NCI-H748 treated with DMSO at 0.1 percent for 48 hours (cell line): ENCODE data around the gene METTL26.

Experiments used
- DNase-seq: peaks from one replicate; lab custom pipeline; 2025; lab: John Stamatoyannopoulos, UW

The METTL26 gene

GRCh38 chr16:658679-659571, 22.8 kb upstream of the METTL26 start:
- no peak for DNase-seq

DNA sequence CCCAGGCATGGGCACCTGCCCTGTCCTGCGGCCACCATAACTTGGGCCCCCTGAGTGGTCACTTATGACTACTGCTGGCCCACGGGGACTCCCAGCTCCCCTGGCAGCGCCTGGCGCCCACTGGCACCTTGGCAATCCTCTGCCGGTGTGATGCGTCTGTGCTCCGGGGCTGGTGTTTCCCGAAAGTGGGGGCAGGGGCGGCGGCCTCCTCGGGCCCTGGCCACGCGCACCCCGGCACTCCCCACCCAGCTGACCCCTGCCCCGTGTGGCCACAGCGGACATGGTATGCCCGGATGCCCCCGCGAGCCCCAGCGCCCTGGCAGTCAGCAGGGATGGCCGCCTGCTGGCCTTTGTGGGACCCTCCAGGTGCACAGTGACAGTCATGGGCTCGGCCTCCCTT, 21.4 kb upstream of the METTL26 start:
- no peak for DNase-seq

DNA sequence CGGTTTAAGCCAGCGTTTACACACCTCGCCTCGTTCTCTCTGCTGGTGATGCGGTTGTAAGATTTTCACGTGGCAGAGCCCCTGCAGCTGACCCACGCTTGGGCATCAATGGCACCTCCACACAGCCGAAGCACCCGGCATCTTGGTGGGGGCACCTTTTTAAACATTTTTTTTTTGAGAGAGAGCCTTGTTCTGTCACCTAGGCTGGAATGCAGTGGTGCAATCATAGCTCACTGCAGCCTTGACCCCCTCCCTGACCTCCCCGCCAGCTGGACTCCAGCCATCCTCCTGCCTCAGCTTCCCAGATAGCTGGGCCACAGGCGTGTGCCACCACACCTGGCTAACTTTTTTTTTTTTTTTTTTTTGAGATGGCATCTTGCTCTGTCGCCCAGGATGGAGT, 17.9 kb upstream of the METTL26 start:
- no peak for DNase-seq

DNA sequence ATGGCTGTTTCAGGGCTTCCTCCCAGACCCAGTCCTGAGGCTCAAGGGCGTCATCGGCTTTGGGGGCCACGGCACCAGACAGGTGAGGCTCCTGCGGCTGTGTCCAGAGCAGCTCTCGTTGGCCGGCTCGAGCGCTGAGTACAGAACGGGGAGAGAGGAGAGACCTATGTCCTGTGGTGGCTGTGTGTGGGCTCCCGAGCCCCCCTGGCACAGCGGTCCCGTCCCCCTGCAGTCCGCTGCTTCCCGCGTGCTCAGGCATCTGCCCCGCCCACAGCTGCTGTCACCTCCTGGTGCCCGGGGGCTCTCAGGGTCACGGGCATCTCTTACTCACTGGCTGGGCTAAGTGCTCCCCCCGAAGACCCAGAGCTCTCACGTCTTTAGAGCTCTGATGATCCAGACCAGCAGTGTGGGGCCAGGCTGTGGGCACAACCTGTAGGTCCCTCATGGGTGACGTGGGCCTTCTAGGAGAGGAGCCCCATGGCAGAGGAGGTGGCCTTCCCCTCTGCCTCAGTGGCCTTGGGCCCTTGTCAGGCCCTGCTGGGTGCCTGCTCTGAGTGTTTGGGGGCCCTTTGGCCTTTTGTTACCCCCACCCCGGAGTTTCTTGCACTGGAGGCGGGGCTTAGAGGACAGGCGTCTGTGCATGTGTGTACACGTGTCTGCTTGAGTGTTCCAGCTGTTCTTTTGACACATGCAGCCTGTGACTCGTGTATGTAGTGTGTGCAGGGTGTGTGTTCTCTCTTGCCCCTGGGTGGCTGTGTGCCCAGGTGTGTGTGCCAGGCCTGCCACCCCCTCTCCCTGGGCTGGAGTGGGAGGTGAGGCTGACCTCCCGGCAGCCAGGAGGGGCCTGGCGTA, 16.6 kb upstream of the METTL26 start:
- DNase-seq: no peak

DNA sequence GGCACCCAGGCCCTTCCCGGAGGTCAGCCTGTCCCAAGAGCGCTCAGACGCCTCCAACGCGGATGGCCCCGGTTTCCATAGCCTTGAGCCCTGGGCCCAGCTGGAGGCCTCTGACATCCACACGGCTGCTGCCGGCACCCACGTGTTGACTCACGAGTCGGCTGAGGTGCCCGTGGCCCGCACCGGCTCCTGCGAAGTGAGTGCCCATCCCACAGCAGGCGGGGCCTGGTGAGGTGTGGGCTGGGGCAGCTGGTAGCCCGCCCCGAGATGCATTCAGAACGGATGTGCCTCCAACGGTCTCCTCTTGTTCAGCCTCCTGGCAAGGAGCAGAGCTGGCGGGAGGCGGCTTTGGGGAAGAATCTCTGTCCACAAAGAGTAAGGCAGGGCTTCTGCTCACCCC, 15.7 kb upstream of the METTL26 start:
- no peak for DNase-seq

- no peak for DNase-seq
Observed at GRCh38 chr16:649631-650030, 13.5 kb upstream of the METTL26 start.

- peak; percentile 39 for DNase-seq
Observed at GRCh38 chr16:648781-649589, 12.9 kb upstream of the METTL26 start, which contains the start of gene WDR90. Gene WDR90 (plus strand): TSS chr16:649365. CDS start chr16:649417, 52 bp downstream.

DNA sequence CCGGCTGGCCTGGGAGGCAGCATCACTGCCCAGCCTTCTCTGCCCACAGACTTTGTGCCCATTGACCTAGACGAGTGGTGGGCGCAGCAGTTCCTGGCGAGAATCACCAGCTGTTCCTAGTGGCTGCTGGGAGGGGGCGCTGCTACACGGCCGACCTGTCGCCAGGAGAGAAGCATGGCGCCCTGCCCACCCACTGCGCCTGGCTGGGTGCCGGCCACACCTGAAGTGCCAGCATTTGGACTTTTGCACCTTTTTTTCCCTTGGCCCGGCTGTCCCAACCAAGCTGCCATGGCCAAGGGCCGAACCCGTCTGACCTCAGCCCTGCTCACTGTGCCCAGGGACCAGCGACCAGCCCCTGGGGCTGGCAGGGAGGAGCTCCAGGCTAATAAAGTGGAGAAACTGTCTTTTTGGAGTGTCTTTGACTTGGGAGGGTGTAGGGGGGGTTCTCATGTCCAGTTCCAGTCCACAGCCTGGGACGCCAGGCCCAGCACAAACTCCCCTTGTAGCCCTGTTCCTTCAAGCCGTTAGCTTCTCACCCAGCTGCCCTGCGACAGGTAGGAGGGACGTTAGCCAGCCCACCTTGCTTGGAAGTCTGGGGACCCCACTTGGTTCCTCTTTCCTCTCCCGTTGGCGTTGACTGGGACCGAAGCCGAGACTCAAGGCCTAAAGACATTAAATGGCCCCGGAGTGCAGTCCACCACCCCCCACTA, 12.1 kb upstream of the METTL26 start:
- no peak for DNase-seq

DNA sequence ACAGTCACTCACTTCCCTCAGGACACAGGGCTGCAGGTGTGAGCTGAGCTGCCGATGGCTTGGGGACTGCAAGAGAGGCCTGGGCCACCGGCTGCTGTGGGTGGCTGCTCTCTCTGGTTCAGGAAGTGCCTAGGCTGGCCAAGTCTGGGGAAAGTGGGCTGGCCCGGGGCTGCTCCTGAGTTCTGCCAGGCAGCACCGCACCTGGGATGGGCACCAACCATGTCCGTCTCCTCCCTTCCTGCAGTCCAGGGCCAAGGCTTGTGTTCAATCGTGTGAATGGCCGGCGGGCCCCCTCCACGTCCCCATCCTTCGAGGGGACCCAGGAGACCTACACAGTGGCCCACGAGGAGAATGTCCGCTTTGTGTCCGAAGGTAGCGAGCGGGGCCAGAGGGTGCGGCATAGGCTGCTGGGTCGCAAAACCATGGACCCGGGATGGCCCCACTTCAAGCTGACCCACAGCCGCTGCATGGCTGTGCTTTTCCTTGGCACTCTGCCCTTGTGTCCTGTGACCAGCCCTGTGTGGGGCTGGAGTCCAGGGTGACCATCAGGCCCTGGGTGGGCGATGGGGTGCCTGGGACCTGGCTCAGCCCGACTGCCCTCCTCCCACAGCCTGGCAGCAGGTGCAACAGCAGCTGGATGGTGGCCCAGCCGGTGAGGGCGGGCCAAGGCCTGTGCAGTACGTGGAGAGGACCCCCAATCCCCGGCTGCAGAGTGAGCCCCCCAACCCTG, 11.2 kb upstream of the METTL26 start:
- DNase-seq: no peak

DNA sequence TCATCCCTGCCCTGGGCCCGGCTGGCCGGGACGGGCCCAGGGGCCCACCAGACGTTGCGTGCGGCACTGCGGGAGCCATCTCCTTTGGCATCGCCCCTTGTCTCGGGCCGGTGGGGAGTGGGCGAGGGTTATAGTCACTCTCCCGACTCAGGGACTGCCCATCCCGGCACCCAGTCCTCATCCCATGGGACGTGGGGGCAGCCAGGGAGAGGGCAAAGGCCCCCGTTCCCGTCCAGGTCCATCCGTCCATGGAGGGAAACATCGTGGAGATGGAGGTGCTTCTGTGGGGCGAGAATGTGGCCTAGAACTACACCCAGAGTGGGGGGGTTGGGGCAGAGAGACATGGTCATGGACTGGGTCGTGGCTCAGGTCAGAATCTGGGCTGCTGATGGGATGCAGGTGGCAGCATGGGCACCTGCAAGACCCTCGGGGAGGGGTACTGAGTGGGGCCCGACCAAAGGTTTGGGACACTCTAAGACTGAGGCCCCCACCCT, 10.6 kb upstream of the METTL26 start:
- no peak for DNase-seq

DNA sequence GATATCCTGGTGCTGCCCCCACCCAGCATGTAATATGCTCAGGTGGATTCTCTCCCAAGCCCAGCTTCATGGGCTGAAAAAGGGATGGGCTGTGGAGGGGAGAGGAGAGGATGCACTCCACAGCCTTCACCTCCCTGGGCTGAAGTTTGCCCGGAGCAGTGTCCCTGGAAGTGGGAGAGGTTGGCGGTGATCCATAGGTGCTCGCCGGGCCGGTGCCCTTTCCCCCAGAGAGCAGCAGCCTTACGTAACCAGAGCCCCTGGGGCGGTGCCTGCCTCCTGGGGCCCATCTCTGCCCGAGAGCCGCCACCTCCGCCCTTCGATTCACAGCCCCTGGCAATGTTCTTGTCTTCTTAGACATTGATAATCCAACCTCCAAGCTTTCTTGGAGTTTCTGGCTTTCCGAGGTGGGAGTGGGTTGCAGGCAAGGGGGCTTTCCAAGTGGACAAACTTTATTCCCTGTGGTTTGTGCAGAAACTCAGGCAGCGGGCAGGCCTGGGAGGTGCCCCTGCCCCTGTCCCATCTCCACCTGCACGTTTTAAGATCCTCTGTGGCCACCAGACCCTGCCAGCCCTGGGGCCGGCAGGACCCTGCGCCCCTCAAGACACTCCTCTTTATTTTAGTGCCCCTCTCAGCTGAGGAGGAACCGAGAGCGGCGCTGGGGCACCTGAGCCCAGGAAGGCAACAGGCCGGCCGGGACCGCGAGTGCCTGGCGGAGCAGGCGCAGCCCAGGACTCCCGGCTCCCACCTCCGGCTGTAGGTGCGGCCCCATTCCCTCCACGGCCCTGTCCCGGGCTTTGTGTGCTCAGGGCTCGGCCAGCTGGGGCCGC, 10.0 kb upstream of the METTL26 start:
- no peak for DNase-seq

- DNase-seq: no peak
Observed at GRCh38 chr16:644556-644955, 8.5 kb upstream of the METTL26 start.

DNA sequence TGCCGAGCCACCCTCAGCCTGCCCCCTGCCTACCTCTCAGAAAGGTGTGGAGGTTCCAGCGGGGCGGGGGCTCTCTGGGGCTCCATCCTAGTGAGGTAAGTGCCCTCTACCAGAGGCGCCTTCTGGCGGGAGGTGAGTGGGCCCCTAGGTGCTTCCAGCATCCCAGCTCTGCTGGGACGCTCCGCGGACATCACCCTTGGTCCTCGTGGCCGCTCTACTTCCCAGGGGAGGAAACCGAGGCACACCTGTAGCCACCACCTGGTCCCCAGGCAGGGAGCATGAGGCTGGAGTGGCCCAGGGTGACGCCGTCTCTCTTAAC, 6.9 kb upstream of the METTL26 start:
- DNase-seq: no peak

DNA sequence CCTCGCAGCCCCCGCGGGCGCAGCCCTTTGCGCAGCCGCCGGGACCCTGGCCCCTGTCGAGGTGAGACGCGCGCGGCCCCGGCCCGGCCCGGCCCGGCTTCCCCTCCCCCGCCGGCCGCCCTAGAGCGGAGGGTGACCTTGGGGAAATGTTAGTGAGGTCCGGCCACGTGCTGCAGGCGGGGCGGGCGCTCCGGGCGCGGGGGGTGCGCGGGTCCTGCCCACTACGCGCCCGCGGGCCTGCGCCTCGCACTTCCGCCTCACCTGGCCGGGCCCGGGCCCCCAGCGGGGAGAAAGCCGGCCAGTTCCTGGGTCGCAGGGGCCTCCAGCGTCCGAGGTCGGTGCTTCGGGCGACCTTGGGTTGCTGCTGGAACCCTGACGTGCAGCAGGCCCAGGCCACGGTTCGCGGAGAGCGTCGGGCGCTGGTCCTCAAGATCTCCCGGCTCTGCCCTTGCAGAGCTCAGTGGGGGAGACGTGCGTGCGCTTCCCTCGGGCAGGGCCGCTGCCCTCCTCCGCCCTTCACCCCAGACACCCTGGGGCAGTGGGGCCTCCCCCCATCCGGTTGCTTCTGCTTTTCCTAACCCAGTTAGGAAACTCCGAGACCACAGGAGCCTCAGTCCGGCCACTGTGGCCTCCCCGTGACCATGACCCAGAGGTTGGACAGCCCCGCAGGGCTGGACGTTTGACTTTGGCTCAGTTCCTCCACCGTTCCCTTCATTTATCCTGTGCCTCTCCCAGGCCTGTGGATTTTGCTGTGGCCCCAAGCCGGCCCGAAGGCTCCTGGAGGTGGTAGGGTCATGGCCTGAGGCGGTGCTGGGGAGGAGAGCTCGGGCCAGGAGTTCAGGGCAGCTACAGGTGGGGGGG, 6.3 kb upstream of the METTL26 start:
- DNase-seq: no peak

DNA sequence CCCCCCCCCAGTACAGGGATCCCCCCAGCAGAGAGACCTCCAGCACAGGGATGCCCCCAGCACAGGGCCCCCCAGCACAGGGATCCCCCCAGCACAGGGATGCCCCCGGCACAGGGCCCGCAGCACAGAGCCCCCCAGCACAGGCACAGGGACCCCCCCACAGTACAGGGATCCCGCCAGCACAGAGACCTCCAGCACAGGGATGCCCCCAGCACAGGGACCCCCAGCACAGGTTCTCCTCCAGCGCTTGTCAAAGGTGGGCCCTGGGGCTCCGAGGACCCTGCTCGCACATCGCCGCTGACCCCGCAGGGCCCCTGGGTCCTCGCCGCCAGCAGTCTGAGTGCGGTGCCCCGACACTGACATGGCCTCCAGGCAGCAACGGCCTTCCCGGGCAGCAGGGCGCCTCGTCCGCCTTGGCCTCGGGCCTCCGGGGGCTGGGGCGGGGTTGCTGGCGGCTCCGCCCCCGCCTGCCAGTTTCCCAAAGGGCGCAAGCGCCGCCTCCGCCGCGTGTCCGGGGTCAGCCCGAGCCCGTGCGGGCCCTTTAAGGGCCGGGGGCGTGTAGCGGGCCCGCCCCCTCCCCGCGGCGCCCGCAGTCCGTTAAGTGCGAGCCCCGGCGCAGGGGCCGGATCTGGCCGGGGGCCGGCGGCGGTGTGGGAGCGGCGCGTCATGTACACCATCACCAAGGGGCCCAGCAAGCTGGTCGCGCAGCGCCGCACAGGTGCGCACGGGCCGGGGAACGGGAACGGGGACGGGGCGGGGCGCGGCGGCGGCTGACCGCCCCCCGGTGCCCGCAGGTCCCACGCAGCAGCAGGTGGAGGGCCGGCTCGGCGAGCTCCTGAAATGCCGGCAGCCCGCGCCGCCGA, 5.5 kb upstream of the METTL26 start, which contains the start of gene MCRIP2:
MCRIP2 (plus strand) TSS at position 503 of the 863 bp plus-strand sequence; CDS start at position 667, 164 bp downstream.
- peak; percentile 10 for DNase-seq

DNA sequence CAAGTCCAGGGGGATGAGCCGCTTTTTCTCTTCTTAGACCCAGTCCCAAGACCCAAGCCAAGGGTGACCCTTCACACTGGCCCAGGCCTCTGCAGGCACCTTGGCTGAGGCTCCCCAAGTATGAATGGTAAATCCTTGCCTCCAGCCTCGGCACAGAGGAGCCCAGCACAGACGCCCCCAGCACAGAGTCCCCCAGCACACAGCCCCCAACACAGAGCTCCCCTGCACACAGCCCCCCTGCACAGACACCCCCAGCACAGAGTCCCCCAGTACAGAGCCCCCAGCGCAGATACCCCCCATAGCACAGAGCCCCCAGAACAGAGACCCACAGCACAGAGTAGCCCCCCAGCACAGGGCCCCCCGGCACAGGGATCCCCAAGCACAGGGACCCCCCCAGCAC, 4.5 kb upstream of the METTL26 start:
- DNase-seq: no peak

DNA sequence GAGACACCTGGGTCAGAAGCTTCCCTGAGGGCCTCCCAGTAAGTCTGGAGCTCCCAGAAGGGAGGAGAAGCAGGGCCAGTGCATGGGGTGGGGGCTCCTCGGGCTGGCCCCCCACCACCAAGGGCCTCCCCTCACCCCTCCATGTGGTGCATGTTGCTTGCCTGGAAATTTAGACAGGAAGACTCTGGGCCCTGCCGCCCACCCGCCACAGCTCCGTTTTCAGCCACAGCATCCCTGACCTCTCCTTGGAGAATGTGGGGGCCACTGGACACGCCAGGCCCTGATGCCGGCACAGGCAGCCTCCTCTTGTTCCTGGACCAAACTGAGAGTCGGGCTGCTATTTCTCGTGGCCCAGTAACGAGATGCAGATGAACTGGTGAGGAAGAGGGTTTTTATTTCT, 2.7 kb upstream of the METTL26 start:
- no peak for DNase-seq

- DNase-seq: no peak
Observed at GRCh38 chr16:638034-638543, 2.0 kb upstream of the METTL26 start.
